H1 (cell line): Measurements from ENCODE around the gene GNGT2. TPM values are rescaled to one million over a fixed set of nuclear protein-coding genes. Genes with fewer than 3 reads are reported as not detected.

Source experiments
- CBX5 ChIP-seq: fragments of 300-800, 300-1000 bp; sonication (generic); IDR thresholded peaks from 2 replicates; pipeline ENCODE4 v1.7.1; 2016; ENCODE audit warnings: antibody characterized with exemption, low read length, low read depth
- CEBPB ChIP-seq: IDR thresholded peaks from 2 replicates; pipeline ENCODE4 v1.6.1; 2012; ENCODE audit warnings: low read depth, low read length
- CREB1 ChIP-seq: IDR thresholded peaks from 2 replicates; pipeline ENCODE4 v1.6.1; 2012; ENCODE audit warnings: inconsistent platforms
- RFX5 ChIP-seq: IDR thresholded peaks from 2 replicates; pipeline ENCODE4 v1.6.1; 2011; ENCODE audit warnings: low read depth, low read length, improper control_type of control experiment, borderline replicate concordance
- SUZ12 ChIP-seq: fragments of 200-600 bp; sonication (generic); IDR thresholded peaks from 2 replicates; pipeline ENCODE4 v1.6.1; 2012; ENCODE audit warnings: mild to moderate bottlenecking, inconsistent platforms, low read length, moderate library complexity, mixed read lengths
- USF2 ChIP-seq: IDR thresholded peaks from 2 replicates; pipeline ENCODE4 v1.6.1; 2011; ENCODE audit warnings: low read length, improper control_type of control experiment
- polyA plus RNA-seq, 7 experiments: library from polyadenylated mRNA; depleted of rRNA in 3 of 7; stranded (reverse) in 5 of 7; unstranded in 2 of 7; fragments of >200 nt in 5 of 7; fragments of 200-250 nt in 2 of 7; gene quantifications; 1 replicate in 5 of 7; 2 replicates in 1 of 7; 4 replicates in 1 of 7; pipeline versions ENCODE4 v1.2.1 to v1.2.3, GENCODE V29; 2011 to 2013; ENCODE audit warnings: missing spikeins in 2 of 7, mixed read lengths in 2 of 7
- total RNA-seq: library from RNA; stranded (reverse); fragmentation: NEBNext Ultra II Directional; extraction: Animal tissue kit (Norgen Biotek cat#: 25700); gene quantifications from 2 replicates; pipeline ENCODE4 v1.2.1, GENCODE V29; 2021

GNGT2 gene
- total and polyA plus RNA-seq, 2 of the 8 experiments (the other 6 are each of a cell fraction or from before 2014, with no cell fraction given): 1.3 to 1.4 TPM

- TF ChIP-seq CBX5 (no peak), SUZ12 (no peak), USF2 (no peak), CREB1 (no peak), RFX5 (no peak), CEBPB (no peak)
These were observed 7.5 kb upstream of the GNGT2 start (continued) for GRCh38 chr17:49217651-49218413.
